ENCODE measurements around the gene POLN. TPM values are rescaled to one million over a fixed set of nuclear protein-coding genes. Genes with fewer than 3 reads are reported as not detected.

Gene POLN
- total RNA-seq, 2 experiments from 2014 or later, result 0.91 to 1.3 TPM

GRCh38 chr4:2141762-2142451 lies 100.0 kb downstream of the POLN start:
- CTCF ChIA-PET, result no interaction called here
- Mint-ChIP-seq H3K9me3 (no peaks in the 10 kb centered on the region), H3K36me3 (ENCODE audit: low read depth) (no peaks in the 10 kb centered on the region), H3K4me3 (no peak overlapping the region), H3K27me3 (ENCODE audit: low read depth) (no peaks in the 10 kb centered on the region), H3K4me1 (ENCODE audit: low read depth) (peaks cover 23% of the 10 kb centered on the region), H3K27ac (peak overlapping the region; percentile 20)
- intact Hi-C loops (cut with micrococcal nuclease), result no loop called here
- peak; percentile 39 for DNase-seq

GRCh38 chr4:2141022-2141761 lies 100.7 kb downstream of the POLN start:
- no peak overlapping the region for H3K27ac Mint-ChIP-seq
- peaks cover 23% of the 10 kb centered on the region for H3K4me1 Mint-ChIP-seq (ENCODE audit: low read depth)
- CTCF ChIA-PET, result no interaction called here
- DNase-seq, result no peak
- no peaks in the 10 kb centered on the region for H3K36me3 Mint-ChIP-seq (ENCODE audit: low read depth)
- H3K9me3 Mint-ChIP-seq, result no peaks in the 10 kb centered on the region
- no peaks in the 10 kb centered on the region for H3K27me3 Mint-ChIP-seq (ENCODE audit: low read depth)
- intact Hi-C loops (cut with micrococcal nuclease), result no loop called here
- no peak overlapping the region for H3K4me3 Mint-ChIP-seq

DNA sequence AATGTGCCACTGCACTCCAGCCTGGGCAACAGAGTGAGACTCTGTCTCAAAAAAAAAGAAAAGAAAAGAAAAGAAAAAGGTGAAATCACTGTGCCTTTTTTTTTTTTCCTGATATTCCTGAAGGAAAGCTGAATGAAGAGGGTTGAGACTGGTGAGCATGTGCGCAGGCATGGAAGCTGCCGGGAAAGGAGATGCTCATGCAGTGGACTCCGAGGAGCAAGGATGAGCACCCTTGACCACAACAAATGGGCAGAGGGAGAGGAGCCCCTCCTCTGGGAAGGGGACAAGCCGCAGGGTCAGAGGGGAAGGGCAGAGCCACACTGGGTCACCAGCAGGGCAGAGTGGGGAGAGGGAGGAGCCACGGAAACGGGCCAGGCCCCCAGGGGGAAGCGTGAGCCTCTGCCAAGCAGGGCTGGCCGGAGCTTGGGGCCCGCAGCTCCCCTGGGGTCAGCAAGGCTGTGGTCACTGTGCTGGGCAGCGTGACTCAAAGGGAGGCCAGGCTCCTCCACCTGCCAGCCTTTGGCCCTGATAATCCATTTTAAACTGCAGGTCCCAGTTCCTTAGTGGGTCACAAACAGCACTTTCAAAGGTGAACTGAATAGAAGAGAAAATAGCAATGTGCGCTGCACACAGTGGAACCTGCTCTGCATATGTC lies 102.9 kb downstream of the POLN start:
- DNase-seq, result no peak
- no peak overlapping the region for H3K4me3 Mint-ChIP-seq
- no peaks in the 10 kb centered on the region for H3K36me3 Mint-ChIP-seq (ENCODE audit: low read depth)
- CTCF ChIA-PET, result interaction anchor here (0.7 to 1.1 kb wide), 2 partner anchors 82 to 103 kb away, joined by 3 read pairs; no protein-coding TSS in a partner anchor
- peaks cover 38% of the 10 kb centered on the region for H3K4me1 Mint-ChIP-seq (ENCODE audit: low read depth)
- no peak overlapping the region for H3K27ac Mint-ChIP-seq
- no peaks in the 10 kb centered on the region for H3K27me3 Mint-ChIP-seq (ENCODE audit: low read depth)
- intact Hi-C loops (cut with micrococcal nuclease), result no loop called here
- no peaks in the 10 kb centered on the region for H3K9me3 Mint-ChIP-seq

GRCh38 chr4:2136726-2137125 lies 105.2 kb downstream of the POLN start:
- no peaks in the 10 kb centered on the region for H3K27me3 Mint-ChIP-seq (ENCODE audit: low read depth)
- intact Hi-C loops (cut with micrococcal nuclease), result no loop called here
- H3K4me1 Mint-ChIP-seq (ENCODE audit: low read depth), result peaks cover 20% of the 10 kb centered on the region
- no peak for DNase-seq
- peaks cover 1% of the 10 kb centered on the region for H3K36me3 Mint-ChIP-seq (ENCODE audit: low read depth)
- no peak overlapping the region for H3K4me3 Mint-ChIP-seq
- no peak overlapping the region for H3K27ac Mint-ChIP-seq
- peaks cover 15% of the 10 kb centered on the region for H3K9me3 Mint-ChIP-seq
- CTCF ChIA-PET, result no interaction called here

GRCh38 chr4:2135083-2135482 lies 106.8 kb downstream of the POLN start:
- H3K4me1 Mint-ChIP-seq (ENCODE audit: low read depth), result peaks cover 15% of the 10 kb centered on the region
- H3K27ac Mint-ChIP-seq, result no peak overlapping the region
- H3K36me3 Mint-ChIP-seq (ENCODE audit: low read depth), result peaks cover 1% of the 10 kb centered on the region
- intact Hi-C loops (cut with micrococcal nuclease), result no loop called here
- DNase-seq, result peak; percentile 45
- no peak overlapping the region for H3K4me3 Mint-ChIP-seq
- H3K9me3 Mint-ChIP-seq, result peaks cover 20% of the 10 kb centered on the region
- CTCF ChIA-PET, result no interaction called here
- H3K27me3 Mint-ChIP-seq (ENCODE audit: low read depth), result no peaks in the 10 kb centered on the region

DNA sequence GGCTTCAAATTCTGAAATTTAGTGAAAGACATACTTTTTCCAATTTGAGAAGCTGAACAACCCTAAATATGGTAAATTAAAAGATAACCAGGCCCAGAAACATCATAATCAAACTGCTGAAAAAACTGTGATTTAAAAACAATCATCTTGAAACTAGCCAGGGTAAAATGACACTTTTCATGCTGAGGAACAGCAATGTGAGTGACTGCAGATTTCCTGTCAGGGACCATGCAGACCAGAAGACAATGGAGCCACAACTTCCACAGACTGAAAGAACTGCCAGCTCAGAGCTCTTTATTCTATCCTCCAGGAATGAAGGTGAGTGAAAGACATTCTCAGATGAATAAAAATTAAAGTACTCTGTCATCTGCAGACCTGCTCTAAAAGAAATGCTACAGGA lies 109.5 kb downstream of the POLN start:
- no peak overlapping the region for H3K4me3 Mint-ChIP-seq
- CTCF ChIA-PET, result interaction anchor here (0.6 kb wide), 1 partner anchor 86 kb away, joined by 3 read pairs; no protein-coding TSS in a partner anchor
- peaks cover 15% of the 10 kb centered on the region for H3K4me1 Mint-ChIP-seq (ENCODE audit: low read depth)
- H3K27ac Mint-ChIP-seq, result no peak overlapping the region
- peaks cover 20% of the 10 kb centered on the region for H3K9me3 Mint-ChIP-seq
- H3K27me3 Mint-ChIP-seq (ENCODE audit: low read depth), result no peaks in the 10 kb centered on the region
- peak; percentile 11 for DNase-seq
- intact Hi-C loops (cut with micrococcal nuclease), result no loop called here
- H3K36me3 Mint-ChIP-seq (ENCODE audit: low read depth), result peaks cover 1% of the 10 kb centered on the region

GRCh38 chr4:2127609-2128332 lies 114.2 kb downstream of the POLN start:
- Mint-ChIP-seq H3K27ac (no peak overlapping the region), H3K9me3 (peaks cover 14% of the 10 kb centered on the region), H3K4me3 (no peak overlapping the region), H3K27me3 (ENCODE audit: low read depth) (no peaks in the 10 kb centered on the region), H3K4me1 (ENCODE audit: low read depth) (no peaks in the 10 kb centered on the region), H3K36me3 (ENCODE audit: low read depth) (peaks cover 1% of the 10 kb centered on the region)
- no peak for DNase-seq
- intact Hi-C loops (cut with micrococcal nuclease), result no loop called here
- CTCF ChIA-PET, result no interaction called here

GRCh38 chr4:2126309-2127043 lies 115.4 kb downstream of the POLN start:
- no peaks in the 10 kb centered on the region for H3K36me3 Mint-ChIP-seq (ENCODE audit: low read depth)
- intact Hi-C loops (cut with micrococcal nuclease), result no loop called here
- CTCF ChIA-PET, result interaction anchor here (1.1 kb wide), 1 partner anchor 73 kb away, joined by 3 read pairs; no protein-coding TSS in a partner anchor
- peaks cover 2% of the 10 kb centered on the region for H3K9me3 Mint-ChIP-seq
- H3K4me3 Mint-ChIP-seq, result no peak overlapping the region
- H3K4me1 Mint-ChIP-seq (ENCODE audit: low read depth), result no peaks in the 10 kb centered on the region
- H3K27me3 Mint-ChIP-seq (ENCODE audit: low read depth), result no peaks in the 10 kb centered on the region
- H3K27ac Mint-ChIP-seq, result no peak overlapping the region
- no peak for DNase-seq

GRCh38 chr4:2125831-2126230 lies 116.1 kb downstream of the POLN start:
- Mint-ChIP-seq H3K4me3 (no peak overlapping the region), H3K4me1 (ENCODE audit: low read depth) (no peaks in the 10 kb centered on the region)

DNA sequence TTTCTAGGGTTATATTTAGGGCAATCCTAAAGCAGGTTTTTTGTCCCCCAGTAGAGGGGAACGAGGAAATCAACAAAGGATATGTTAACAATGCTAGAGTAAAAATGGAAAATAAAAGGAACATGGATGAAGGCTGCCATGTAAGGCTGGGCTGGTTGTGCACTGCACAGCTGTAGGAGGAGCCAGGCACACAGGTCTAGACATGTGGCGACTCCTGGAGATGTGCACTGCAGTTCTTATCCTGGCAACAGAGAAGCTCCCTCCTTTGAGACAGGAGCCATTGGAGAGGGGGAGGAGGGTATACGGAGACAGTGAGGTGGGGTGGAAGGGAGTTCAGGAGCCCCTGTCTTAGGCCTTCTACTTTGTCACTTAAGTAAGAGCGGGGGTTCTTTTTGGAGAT lies 116.9 kb downstream of the POLN start:
- H3K27ac Mint-ChIP-seq, result no peak overlapping the region
- intact Hi-C loops (cut with micrococcal nuclease), result no loop called here
- H3K4me1 Mint-ChIP-seq (ENCODE audit: low read depth), result no peaks in the 10 kb centered on the region
- H3K36me3 Mint-ChIP-seq (ENCODE audit: low read depth), result no peaks in the 10 kb centered on the region
- H3K4me3 Mint-ChIP-seq, result no peak overlapping the region
- CTCF ChIA-PET, result no interaction called here
- no peaks in the 10 kb centered on the region for H3K9me3 Mint-ChIP-seq
- no peaks in the 10 kb centered on the region for H3K27me3 Mint-ChIP-seq (ENCODE audit: low read depth)
- no peak for DNase-seq

More at GRCh38 chr4:2125831-2126230, 116.1 kb downstream of the POLN start:
- CTCF ChIA-PET, result interaction anchor here (1.1 kb wide), 1 partner anchor 74 kb away, joined by 3 read pairs; no protein-coding TSS in a partner anchor
- Mint-ChIP-seq H3K9me3 (no peaks in the 10 kb centered on the region), H3K27ac (no peak overlapping the region), H3K27me3 (ENCODE audit: low read depth) (no peaks in the 10 kb centered on the region), H3K36me3 (ENCODE audit: low read depth) (no peaks in the 10 kb centered on the region)
- intact Hi-C loops (cut with micrococcal nuclease), result no loop called here
- no peak for DNase-seq

- Mint-ChIP-seq H3K9me3 (no peaks in the 10 kb centered on the region), H3K4me3 (no peak overlapping the region), H3K27ac (no peak overlapping the region), H3K4me1 (ENCODE audit: low read depth) (no peaks in the 10 kb centered on the region), H3K36me3 (ENCODE audit: low read depth) (no peaks in the 10 kb centered on the region), H3K27me3 (ENCODE audit: low read depth) (no peaks in the 10 kb centered on the region)
- CTCF ChIA-PET, result no interaction called here
- DNase-seq, result no peak
- intact Hi-C loops (cut with micrococcal nuclease), result no loop called here
Measured at GRCh38 chr4:2116687-2117400, 125.1 kb downstream of the POLN start.

Data from activated naive CD4-positive, alpha-beta T cell treated with anti-CD3 and anti-CD28 coated beads for 36 hours (primary cell).